Measurements from ENCODE around the gene PPP6R1.

PPP6R1 gene

GRCh38 chr19:55273978-55274707 is 15.3 kb upstream of the PPP6R1 start:
- TF ChIP-seq CTCF (IDR thresholded peaks at IDR 0.05; ENCODE audit: insufficient read depth, missing control alignments) = no peak
- no peak for DNase-seq (ENCODE audit: insufficient read length, low spot score)
- FAIRE-seq = no peak

GRCh38 chr19:55272142-55272541 is 13.3 kb upstream of the PPP6R1 start:
- no peak for DNase-seq (ENCODE audit: insufficient read length, low spot score)
- no peak for FAIRE-seq
- TF ChIP-seq CTCF (IDR thresholded peaks at IDR 0.05; ENCODE audit: insufficient read depth, missing control alignments) = no peak

- no peak for FAIRE-seq
- no peak for DNase-seq (ENCODE audit: insufficient read length, low spot score)
- TF ChIP-seq CTCF (IDR thresholded peaks at IDR 0.05; ENCODE audit: insufficient read depth, missing control alignments) = no peak
Measured at GRCh38 chr19:55270172-55270942, 11.5 kb upstream of the PPP6R1 start.

- TF ChIP-seq CTCF (IDR thresholded peaks at IDR 0.05; ENCODE audit: insufficient read depth, missing control alignments) = no peak
- FAIRE-seq = no peak
- no peak for DNase-seq (ENCODE audit: insufficient read length, low spot score)
Measured at GRCh38 chr19:55269299-55269698, 10.5 kb upstream of the PPP6R1 start.

- no peak for TF ChIP-seq CTCF (IDR thresholded peaks at IDR 0.05; ENCODE audit: insufficient read depth, missing control alignments)
- DNase-seq (ENCODE audit: insufficient read length, low spot score) = no peak
- FAIRE-seq = no peak
Measured at GRCh38 chr19:55266840-55267239, 8.0 kb upstream of the PPP6R1 start.

- DNase-seq (ENCODE audit: insufficient read length, low spot score) (no peak), FAIRE-seq (no peak)
- no peak for TF ChIP-seq CTCF (IDR thresholded peaks at IDR 0.05; ENCODE audit: insufficient read depth, missing control alignments)
Measured at GRCh38 chr19:55266404-55266803, 7.6 kb upstream of the PPP6R1 start.

Data from D721Med (cell line).